HEK293 (cell line): ENCODE results near the gene TMEM273.

Experiments
- CTCF ChIA-PET: fragments of 350-600 bp; formaldehyde crosslinking; extraction: SDS; loops from one replicate; lab custom pipeline; 2021; ENCODE audit warnings: antibody characterized with exemption; lab: Yijun Ruan, JAX
- POLR2A ChIA-PET: fragments of 300-600 bp; formaldehyde crosslinking; extraction: SDS; loops from one replicate; lab custom pipeline; 2020; ENCODE audit warnings: antibody characterized with exemption, inconsistent platforms; lab: Yijun Ruan, JAX
- H3K27ac ChIP-seq: fragments of 200-500 bp; sonication (Bioruptor generic); 2 replicates; pipeline ENCODE4 v1.5.1; 2014; ENCODE audit warnings: low read depth, low read length, control low read depth, inconsistent platforms; ENCODE audit errors: extremely low read depth
- H3K36me3 ChIP-seq, 2 experiments: fragments of 200-500 bp in 1 of 2; sonication (Bioruptor generic) in 1 of 2; 1 replicate in 1 of 2; 2 replicates in 1 of 2; pipeline ENCODE4 v1.5.1; 2014 to 2017; ENCODE audit warnings: inconsistent platforms in 2 of 2, low read length in 2 of 2; ENCODE audit not compliant: control insufficient read depth in 2 of 2, insufficient read depth in 1 of 2
- H3K4me1 ChIP-seq: fragments of 200-500 bp; sonication (Bioruptor generic); 2 replicates; pipeline ENCODE4 v1.5.1; 2014; ENCODE audit warnings: mild to moderate bottlenecking, low read length, inconsistent platforms; ENCODE audit not compliant: control insufficient read depth, insufficient read depth
- H3K4me3 ChIP-seq: 2 replicates; pipeline ENCODE4 v1.5.1; 2011; ENCODE audit warnings: low read depth, mild to moderate bottlenecking, control low read depth, low read length, moderate library complexity
- H3K9me3 ChIP-seq: fragments of 200-500 bp; sonication (Bioruptor generic); 2 replicates; pipeline ENCODE4 v1.5.1; 2014; ENCODE audit warnings: low read depth, low read length, inconsistent platforms; ENCODE audit not compliant: control insufficient read depth, insufficient read depth
- AEBP2 ChIP-seq: fragments of 450-650 bp; formaldehyde crosslinking; IDR thresholded peaks from 2 replicates; pipeline ENCODE4 v1.5.1; 2016; ENCODE audit warnings: missing biosample characterization, missing genetic modification characterization, borderline replicate concordance
- EGR2 ChIP-seq: fragments of 450-650 bp; formaldehyde crosslinking; IDR thresholded peaks from 2 replicates; pipeline ENCODE4 v1.5.1; 2016; ENCODE audit warnings: low read depth, missing biosample characterization, missing genetic modification characterization
- ELK4 ChIP-seq: IDR thresholded peaks from 2 replicates; pipeline ENCODE4 v1.6.1; 2011; ENCODE audit warnings: mild to moderate bottlenecking, low read depth, low read length, borderline replicate concordance
- IKZF3 ChIP-seq: fragments of 450-650 bp; IDR thresholded peaks from 2 replicates; pipeline ENCODE4 v1.5.0; 2018; ENCODE audit warnings: missing biosample characterization, mild to moderate bottlenecking, missing genetic modification characterization, moderate library complexity
- KLF10 ChIP-seq: fragments of 450-650 bp; IDR thresholded peaks from 2 replicates; pipeline ENCODE4 v1.5.1; 2018; ENCODE audit warnings: missing biosample characterization, mild to moderate bottlenecking, missing genetic modification characterization
- KLF17 ChIP-seq: fragments of 450-650 bp; formaldehyde crosslinking; IDR thresholded peaks from 2 replicates; pipeline ENCODE4 v1.5.1; 2016; ENCODE audit warnings: missing biosample characterization, missing genetic modification characterization
- PATZ1 ChIP-seq: fragments of 450-650 bp; formaldehyde crosslinking; IDR thresholded peaks from 2 replicates; pipeline ENCODE4 v1.5.1; 2016; ENCODE audit warnings: missing biosample characterization, missing genetic modification characterization
- REPIN1 ChIP-seq: fragments of 450-650 bp; formaldehyde crosslinking; IDR thresholded peaks from 2 replicates; pipeline ENCODE4 v1.5.1; 2017; ENCODE audit warnings: missing biosample characterization, missing genetic modification characterization, low read depth
- REST ChIP-seq: fragments of 450-650 bp; formaldehyde crosslinking; IDR thresholded peaks from 2 replicates; pipeline ENCODE4 v1.5.1; 2016; ENCODE audit warnings: missing biosample characterization, missing genetic modification characterization
- YY2 ChIP-seq: fragments of 450-650 bp; formaldehyde crosslinking; IDR thresholded peaks from 2 replicates; pipeline ENCODE4 v1.5.1; 2016; ENCODE audit warnings: missing biosample characterization, missing genetic modification characterization
- ZNF155 ChIP-seq: fragments of 450-650 bp; formaldehyde crosslinking; IDR thresholded peaks from 2 replicates; pipeline ENCODE4 v1.5.1; 2016; ENCODE audit warnings: missing biosample characterization, missing genetic modification characterization
- ZNF274 ChIP-seq, 2 experiments: fragments of 200-500 bp in 1 of 2; fragments of 450-650 bp in 1 of 2; sonication (Bioruptor generic) in 1 of 2; formaldehyde crosslinking in 1 of 2; IDR thresholded peaks; 2 replicates each; pipeline versions ENCODE4 v1.5.1 to v1.6.1; 2014 to 2016; ENCODE audit warnings: borderline replicate concordance in 1 of 2, inconsistent platforms in 1 of 2, low read length in 1 of 2, missing biosample characterization in 1 of 2, missing genetic modification characterization in 1 of 2
- ZNF292 ChIP-seq: fragments of 450-650 bp; formaldehyde crosslinking; IDR thresholded peaks from 2 replicates; pipeline ENCODE4 v1.5.1; 2016; ENCODE audit warnings: low read depth, missing biosample characterization, missing genetic modification characterization, borderline replicate concordance
- ZNF302 ChIP-seq: fragments of 450-650 bp; formaldehyde crosslinking; IDR thresholded peaks from 2 replicates; pipeline ENCODE4 v1.5.1; 2016; ENCODE audit warnings: missing biosample characterization, missing genetic modification characterization, low read depth
- ZNF433 ChIP-seq: fragments of 450-650 bp; formaldehyde crosslinking; IDR thresholded peaks from 2 replicates; pipeline ENCODE4 v1.5.1; 2016; ENCODE audit warnings: missing biosample characterization, missing genetic modification characterization, low read depth
- ZNF660 ChIP-seq: fragments of 450-650 bp; IDR thresholded peaks from 2 replicates; pipeline ENCODE4 v1.5.1; 2018; ENCODE audit warnings: missing biosample characterization, mild to moderate bottlenecking, missing genetic modification characterization
- ZNF785 ChIP-seq: fragments of 450-650 bp; formaldehyde crosslinking; IDR thresholded peaks from 2 replicates; pipeline ENCODE4 v1.5.1; 2016; ENCODE audit warnings: missing biosample characterization, missing genetic modification characterization
- ZNF792 ChIP-seq: fragments of 450-650 bp; formaldehyde crosslinking; IDR thresholded peaks from 2 replicates; pipeline ENCODE4 v1.5.1; 2016; ENCODE audit warnings: missing biosample characterization, missing genetic modification characterization
- TF ChIP-seq, protein P1 (sequence below): fragments of 450-650 bp; formaldehyde crosslinking; IDR thresholded peaks from 2 replicates; pipeline ENCODE4 v1.5.1; 2016; ENCODE audit warnings: missing biosample characterization, missing genetic modification characterization

Gene TMEM273

GRCh38 chr10:49212076-49212475 lies 23.9 kb upstream of the TMEM273 start (continued):
- TF ChIP-seq REST (tag by site-specific recombination), result no peak
- no peak for TF ChIP-seq PATZ1 (tag by site-specific recombination)
- TF ChIP-seq ZNF660 (tag by site-specific recombination), result no peak

DNA sequence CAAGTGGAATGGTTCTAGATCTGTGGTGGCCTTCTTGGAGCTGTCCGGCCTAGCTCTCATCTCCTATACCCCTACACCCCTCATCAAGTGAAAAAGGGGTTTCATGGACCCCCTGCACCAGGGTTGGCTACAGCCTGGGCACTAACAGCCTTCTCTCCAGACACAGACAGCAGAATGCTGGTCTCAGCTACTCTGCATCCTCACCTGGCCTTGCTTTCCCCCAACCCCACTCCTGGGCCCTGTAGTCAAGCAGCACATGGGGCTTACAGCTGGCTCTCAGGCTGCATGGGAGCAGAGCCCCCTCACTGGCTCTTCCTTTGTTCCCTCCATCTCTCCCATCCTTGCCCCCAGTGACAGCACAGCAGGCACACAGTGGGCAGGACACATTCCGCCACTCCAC lies 20.8 kb upstream of the TMEM273 start:
- no peaks in the 10 kb centered on the region for H3K9me3 ChIP-seq
- no peaks in the 10 kb centered on the region for H3K4me1 ChIP-seq
- no peak for TF ChIP-seq ZNF274 (IDR thresholded peaks at IDR 0.05; ENCODE audit: low read length)
- TF ChIP-seq ZNF274 (tag by site-specific recombination; IDR thresholded peaks at IDR 0.05; ENCODE audit: borderline replicate concordance), result no peak
- TF ChIP-seq IKZF3 (tag by site-specific recombination), result no peak
- no peak for TF ChIP-seq EGR2 (tag by site-specific recombination)
- TF ChIP-seq ZNF155 (tag by site-specific recombination), result no peak
- no peak for TF ChIP-seq YY2
- no peak for TF ChIP-seq ZNF792
- no peak for TF ChIP-seq ELK4
- POLR2A ChIA-PET, result no interaction called here
- no peak overlapping the region for H3K27ac ChIP-seq
- H3K4me3 ChIP-seq, result no peak overlapping the region
- H3K36me3 ChIP-seq, result no peaks in the 10 kb centered on the region
- CTCF ChIA-PET, result no interaction called here

DNA sequence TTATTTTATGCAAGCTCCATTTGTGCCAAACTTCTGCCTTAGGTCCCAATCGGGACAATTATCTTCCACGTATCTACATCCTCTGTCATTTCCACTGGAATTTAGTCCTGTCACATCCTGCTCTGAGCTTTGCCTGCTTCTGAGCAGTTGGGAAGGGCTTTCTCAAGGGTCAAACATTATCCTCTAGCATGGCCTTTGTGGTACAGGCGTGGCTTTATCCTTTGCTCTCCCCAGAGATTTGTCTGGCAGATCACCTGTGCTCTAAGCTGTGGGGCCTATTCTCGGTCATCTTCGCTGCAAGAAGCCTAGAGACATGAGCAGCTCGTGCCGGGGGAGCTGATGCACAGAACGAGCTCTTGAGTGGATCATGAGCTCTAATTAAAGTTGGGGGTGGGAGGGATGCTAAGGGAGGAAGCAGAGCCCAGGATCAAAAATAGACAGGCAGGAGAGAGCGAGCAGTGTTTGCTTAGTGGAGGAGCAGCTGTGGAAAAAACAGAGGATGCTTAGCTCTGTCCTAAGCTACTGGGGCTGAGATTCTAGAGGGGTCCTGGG lies 19.8 kb upstream of the TMEM273 start:
- POLR2A ChIA-PET, result no interaction called here
- no peak overlapping the region for H3K27ac ChIP-seq
- H3K36me3 ChIP-seq, result no peaks in the 10 kb centered on the region
- CTCF ChIA-PET, result no interaction called here
- no peaks in the 10 kb centered on the region for H3K9me3 ChIP-seq
- TF ChIP-seq REPIN1 (tag by site-specific recombination) (no peak), ZNF292 (tag by site-specific recombination) (no peak), AEBP2 (no peak), ZNF785 (no peak), ZNF433 (tag by site-specific recombination) (no peak), KLF17 (tag by site-specific recombination) (no peak), KLF10 (tag by site-specific recombination) (no peak), ZNF302 (tag by site-specific recombination) (no peak)
- TF ChIP-seq, protein P1, sequence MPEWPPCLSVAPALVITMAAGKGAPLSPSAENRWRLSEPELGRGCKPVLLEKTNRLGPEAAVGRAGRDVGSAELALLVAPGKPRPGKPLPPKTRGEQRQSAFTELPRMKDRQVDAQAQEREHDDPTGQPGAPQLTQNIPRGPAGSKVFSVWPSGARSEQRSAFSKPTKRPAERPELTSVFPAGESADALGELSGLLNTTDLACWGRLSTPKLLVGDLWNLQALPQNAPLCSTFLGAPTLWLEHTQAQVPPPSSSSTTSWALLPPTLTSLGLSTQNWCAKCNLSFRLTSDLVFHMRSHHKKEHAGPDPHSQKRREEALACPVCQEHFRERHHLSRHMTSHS (tag by site-specific recombination), result no peak
- TF ChIP-seq, all 188 proteins: peak for 0
- H3K4me3 ChIP-seq, result no peak overlapping the region
- no peaks in the 10 kb centered on the region for H3K4me1 ChIP-seq
